WTC11 (cell line): ENCODE data around the gene CHDH. TPM values are rescaled to one million over a fixed set of nuclear protein-coding genes. Genes with fewer than 3 reads are reported as not detected.

ENCODE experiments used
- ATAC-seq: fragments of 200-7000 bp; cut with Tn5 transposase; 2 replicates; pipeline ENCODE4 v1.10.0; 2021; ENCODE audit warnings: mild to moderate bottlenecking, moderate library complexity
- CTCF ChIA-PET: fragments of 300-600 bp; sonication (Branson Sonifier 250); formaldehyde crosslinking; loops from one replicate; lab custom pipeline; 2021; ENCODE audit warnings: antibody characterized with exemption; lab: Charles Lee
- POLR2A ChIA-PET: fragments of 350-600 bp; sonication (Branson Sonifier 250); formaldehyde crosslinking; loops from one replicate; lab custom pipeline; 2021; ENCODE audit warnings: antibody characterized with exemption; lab: Charles Lee
- DNase-seq: peaks from one replicate; pipeline ENCODE4 v3.0.0; 2021; ENCODE audit warnings: low spot score
- H3K27ac Mint-ChIP-seq: 2 replicates; pipeline ENCODE4 v1.8.0; 2021; ENCODE audit warnings: mixed read lengths
- H3K27me3 Mint-ChIP-seq: 2 replicates; pipeline ENCODE4 v1.8.0; 2021; ENCODE audit warnings: low read depth, mild to moderate bottlenecking, moderate library complexity, mixed read lengths
- H3K36me3 Mint-ChIP-seq: 2 replicates; pipeline ENCODE4 v1.8.0; 2021; ENCODE audit warnings: mixed read lengths
- H3K4me1 Mint-ChIP-seq: 2 replicates; pipeline ENCODE4 v1.8.0; 2022; ENCODE audit warnings: mixed read lengths
- H3K4me3 Mint-ChIP-seq: 2 replicates; pipeline ENCODE4 v1.8.0; 2021; ENCODE audit warnings: mild to moderate bottlenecking, moderate library complexity, mixed read lengths
- H3K9me3 Mint-ChIP-seq: 2 replicates; pipeline ENCODE4 v1.8.0; 2021; ENCODE audit warnings: mixed read lengths
- ATF1 ChIP-seq: sonication (generic); formaldehyde crosslinking; IDR thresholded peaks from 2 replicates; pipeline ENCODE4 v1.8.1; 2023; ENCODE audit warnings: mild to moderate bottlenecking, moderate library complexity, missing genetic modification reagents
- CBFB ChIP-seq: sonication (generic); formaldehyde crosslinking; IDR thresholded peaks from 2 replicates; pipeline ENCODE4 v1.8.1; 2022; ENCODE audit warnings: mild to moderate bottlenecking, low read depth, missing genetic modification reagents
- E2F5 ChIP-seq: sonication (generic); formaldehyde crosslinking; IDR thresholded peaks from 2 replicates; pipeline ENCODE4 v1.8.1; 2022; ENCODE audit warnings: mild to moderate bottlenecking, moderate library complexity, missing genetic modification reagents
- FOXK1 ChIP-seq: sonication (generic); formaldehyde crosslinking; IDR thresholded peaks from 2 replicates; pipeline ENCODE4 v1.8.0; 2022; ENCODE audit warnings: mild to moderate bottlenecking, moderate library complexity, missing genetic modification reagents
- HMGXB4 ChIP-seq: sonication (generic); formaldehyde crosslinking; IDR thresholded peaks from 2 replicates; pipeline ENCODE4 v1.8.1; 2023; ENCODE audit warnings: mild to moderate bottlenecking, moderate library complexity, missing genetic modification reagents
- MAX ChIP-seq: sonication (generic); formaldehyde crosslinking; IDR thresholded peaks from 2 replicates; pipeline ENCODE4 v1.8.0; 2022; ENCODE audit warnings: mild to moderate bottlenecking, missing genetic modification reagents
- NR1H2 ChIP-seq: sonication (generic); formaldehyde crosslinking; IDR thresholded peaks from 2 replicates; pipeline ENCODE4 v1.9.0; 2021; ENCODE audit warnings: mild to moderate bottlenecking, moderate library complexity, missing genetic modification reagents
- NR2C2 ChIP-seq: sonication (generic); formaldehyde crosslinking; IDR thresholded peaks from 2 replicates; pipeline ENCODE4 v1.8.0; 2022; ENCODE audit warnings: mild to moderate bottlenecking, missing genetic modification reagents
- PRDM15 ChIP-seq: sonication (generic); formaldehyde crosslinking; IDR thresholded peaks from 2 replicates; pipeline ENCODE4 v1.8.0; 2022; ENCODE audit warnings: missing genetic modification reagents
- TEAD4 ChIP-seq: sonication (generic); formaldehyde crosslinking; IDR thresholded peaks from 2 replicates; pipeline ENCODE4 v1.8.0; 2022; ENCODE audit warnings: mild to moderate bottlenecking, missing genetic modification reagents
- ZMAT4 ChIP-seq: fragments of 250-450 bp; sonication (Bioruptor Pico); IDR thresholded peaks from 2 replicates; pipeline ENCODE4 v1.9.0; 2021; ENCODE audit warnings: mild to moderate bottlenecking
- ZNF121 ChIP-seq: sonication (generic); formaldehyde crosslinking; IDR thresholded peaks from 2 replicates; pipeline ENCODE4 v1.8.0; 2023; ENCODE audit warnings: missing genetic modification reagents
- ZNF281 ChIP-seq: sonication (generic); formaldehyde crosslinking; IDR thresholded peaks from 2 replicates; pipeline ENCODE4 v1.8.0; 2023; ENCODE audit warnings: mild to moderate bottlenecking, missing genetic modification reagents
- ZNF423 ChIP-seq: fragments of 250-450 bp; sonication (Bioruptor Pico); IDR thresholded peaks from 2 replicates; pipeline ENCODE4 v2.1.2; 2022; ENCODE audit warnings: mild to moderate bottlenecking, moderate library complexity
- total RNA-seq: library from RNA; stranded (reverse); gene quantifications from 3 replicates; pipeline ENCODE4 v1.2.3, GENCODE V29; 2021

The CHDH gene
- total RNA-seq, 1 experiment from 2014 or later, result 11.7 TPM

- no peaks in the 10 kb centered on the region for H3K27me3 Mint-ChIP-seq
- H3K4me3 Mint-ChIP-seq, result no peak overlapping the region
- no peak for ATAC-seq
- DNase-seq, result no peak
- no peaks in the 10 kb centered on the region; the same call in 1 of the 2 replicates for H3K36me3 Mint-ChIP-seq
- H3K27ac Mint-ChIP-seq, result no peak overlapping the region
- ChIA-PET POLR2A (no interaction called here), CTCF (interaction anchor here (0.7 to 1.4 kb wide), 6 partner anchors 8 to 317 kb away, joined by 3 to 4 read pairs (median 3); no protein-coding TSS in a partner anchor)
- TF ChIP-seq CBFB (CRISPR knock-in tag) (no peak), TEAD4 (CRISPR knock-in tag) (no peak)
- no peaks in the 10 kb centered on the region for H3K4me1 Mint-ChIP-seq
- H3K9me3 Mint-ChIP-seq, result no peaks in the 10 kb centered on the region
Observed at GRCh38 chr3:53813229-53813628, 33.0 kb downstream of the CHDH start.

- POLR2A ChIA-PET, result no interaction called here
- TF ChIP-seq NR2C2 (no peak), PRDM15 (CRISPR knock-in tag) (no peak), ATF1 (CRISPR knock-in tag) (no peak), HMGXB4 (CRISPR knock-in tag) (no peak), ZNF121 (CRISPR knock-in tag) (no peak), ZNF281 (CRISPR knock-in tag) (no peak), TEAD4 (CRISPR knock-in tag) (no peak), NR1H2 (no peak)
- Mint-ChIP-seq H3K9me3 (no peaks in the 10 kb centered on the region), H3K36me3 (no peaks in the 10 kb centered on the region), H3K4me3 (no peak overlapping the region), H3K27me3 (no peaks in the 10 kb centered on the region), H3K27ac (peak overlapping the region; percentile 1; the same call in 1 of the 2 replicates), H3K4me1 (no peaks in the 10 kb centered on the region)
- ATAC-seq (peak; percentile 71), DNase-seq (no peak)
- CTCF ChIA-PET, result interaction anchor here (0.7 to 1.4 kb wide), 5 partner anchors 8 to 316 kb away, joined by 3 to 4 read pairs (median 3); no protein-coding TSS in a partner anchor
Observed at GRCh38 chr3:53812434-53812833, 33.8 kb downstream of the CHDH start.

GRCh38 chr3:53811143-53811927, 34.9 kb downstream of the CHDH start:
- H3K4me3 Mint-ChIP-seq, result no peak overlapping the region
- no peak overlapping the region for H3K27ac Mint-ChIP-seq
- ChIA-PET CTCF (interaction anchor here (0.6 to 2.1 kb wide), 3 partner anchors 23 to 222 kb away, joined by 3 to 6 read pairs (median 3); no protein-coding TSS in a partner anchor), POLR2A (interaction anchor here (0.7 kb wide), 1 partner anchor 56 kb away, joined by 3 read pairs; no protein-coding TSS in a partner anchor)
- H3K9me3 Mint-ChIP-seq, result no peaks in the 10 kb centered on the region
- no peak for TF ChIP-seq E2F5
- no peak for TF ChIP-seq ZNF423
- no peak for TF ChIP-seq MAX (CRISPR knock-in tag)
- TF ChIP-seq PRDM15 (CRISPR knock-in tag), result no peak
- no peak for TF ChIP-seq FOXK1
- TF ChIP-seq ZMAT4 (CRISPR knock-in tag), result no peak
- no peaks in the 10 kb centered on the region for H3K4me1 Mint-ChIP-seq
- DNase-seq (no peak), ATAC-seq (no peak)
- H3K27me3 Mint-ChIP-seq, result no peaks in the 10 kb centered on the region
- no peaks in the 10 kb centered on the region for H3K36me3 Mint-ChIP-seq
